Ascending aorta (tissue), 2 donors: ENCODE measurements around the gene IL36A. TPM values are rescaled to one million over a fixed set of nuclear protein-coding genes. Genes with fewer than 3 reads are reported as not detected.

Experiments used
- DNase-seq, 2 donors: peaks; one replicate each; pipeline ENCODE4 v3.0.0-alpha.2; 2019; ENCODE audit warnings: low spot score in 2 of 2
- H3K27ac ChIP-seq, 2 donors: fragments of 200-600 bp; sonication (generic); one replicate each; pipeline ENCODE4 v1.5.1; 2016 to 2017; ENCODE audit warnings: mild to moderate bottlenecking in 1 of 2
- H3K27me3 ChIP-seq: fragments of 200-600 bp; sonication (generic); one replicate; pipeline ENCODE4 v1.5.1; 2017
- H3K36me3 ChIP-seq, 2 donors: fragments of 200-600 bp; sonication (generic); one replicate each; pipeline ENCODE4 v1.5.1; 2016
- H3K4me1 ChIP-seq, 2 donors: fragments of 200-600 bp; sonication (generic); one replicate each; pipeline ENCODE4 v1.5.1; 2016 to 2017; ENCODE audit warnings: mild to moderate bottlenecking in 1 of 2
- H3K4me3 ChIP-seq, 2 donors: fragments of 200-600 bp; sonication (generic); one replicate each; pipeline ENCODE4 v1.5.1; 2016 to 2017; ENCODE audit warnings: mild to moderate bottlenecking in 1 of 2
- H3K9me3 ChIP-seq, 2 donors: fragments of 200-600 bp; sonication (generic); one replicate each; pipeline ENCODE4 v1.5.1; 2016
- intact Hi-C: fragments of 100-400 bp; cut with DNase I; formaldehyde crosslinking; loops from one replicate; pipeline ENCODE4 v1.15.1; 2023
- total RNA-seq: library from RNA; depleted of rRNA; stranded (reverse); fragments of >200 nt; gene quantifications from one replicate; pipeline ENCODE4 v1.1.0, GENCODE V29; 2016
- TF ChIP-seq, protein P1 (sequence below), 3 experiments: fragments of 200-600 bp in 2 of 3; fragments of 450-650 bp in 1 of 3; sonication (generic) in 2 of 3; IDR thresholded peaks; one replicate each; pipeline ENCODE4 v1.5.1; 2016 to 2019; ENCODE audit warnings: antibody characterized with exemption in 3 of 3, mild to moderate bottlenecking in 1 of 3, moderate library complexity in 1 of 3

Gene IL36A
- total RNA-seq, 1 donor from 2014 or later: not detected

DNA sequence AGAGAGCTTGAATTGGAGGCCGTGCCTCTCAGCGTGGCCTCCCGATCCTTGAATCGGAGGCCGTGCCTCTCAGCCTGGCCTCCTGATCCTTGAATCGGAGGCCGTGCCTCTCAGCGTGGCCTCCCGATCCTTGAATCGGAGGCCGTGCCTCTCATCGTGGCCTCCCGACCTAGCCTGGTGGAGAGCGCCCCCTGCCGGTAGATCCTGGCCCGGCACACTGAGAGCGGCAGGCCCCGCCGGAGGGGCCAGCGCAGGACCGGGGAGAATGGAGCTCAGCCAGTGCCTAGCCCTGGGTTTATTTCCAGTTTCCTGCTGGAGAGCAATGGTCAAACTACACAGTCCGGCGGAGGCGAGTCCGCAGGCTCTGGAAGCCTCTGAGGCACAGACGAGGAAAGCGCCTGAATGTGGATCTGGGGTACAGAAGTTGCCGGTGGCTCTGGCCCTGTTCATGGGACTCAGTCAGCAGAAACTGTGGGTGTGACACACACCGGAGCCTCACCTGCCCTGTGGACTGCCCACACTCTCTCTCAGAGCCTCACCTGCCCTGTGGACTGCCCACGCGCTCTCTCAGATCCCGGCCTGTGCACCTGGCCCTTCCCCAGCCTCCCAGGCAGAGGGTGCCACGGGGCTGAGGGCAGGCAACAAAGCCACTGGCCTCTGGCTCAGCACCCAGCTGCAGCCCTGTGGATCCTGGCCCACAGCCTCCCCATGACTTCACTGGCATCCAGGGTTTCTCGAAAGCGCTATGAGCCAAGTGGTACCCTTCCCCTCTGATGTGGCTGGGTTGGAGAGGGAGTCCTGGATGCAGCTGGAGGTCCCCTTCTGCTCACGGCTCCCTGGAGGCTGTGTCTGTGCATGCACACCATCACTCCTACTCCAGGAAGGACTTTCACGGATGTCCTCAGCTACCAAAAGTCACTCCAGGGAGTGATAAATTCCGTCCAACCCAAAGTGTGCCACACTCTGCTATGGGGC, 45.9 kb downstream of the IL36A start:
- TF ChIP-seq, protein P1, sequence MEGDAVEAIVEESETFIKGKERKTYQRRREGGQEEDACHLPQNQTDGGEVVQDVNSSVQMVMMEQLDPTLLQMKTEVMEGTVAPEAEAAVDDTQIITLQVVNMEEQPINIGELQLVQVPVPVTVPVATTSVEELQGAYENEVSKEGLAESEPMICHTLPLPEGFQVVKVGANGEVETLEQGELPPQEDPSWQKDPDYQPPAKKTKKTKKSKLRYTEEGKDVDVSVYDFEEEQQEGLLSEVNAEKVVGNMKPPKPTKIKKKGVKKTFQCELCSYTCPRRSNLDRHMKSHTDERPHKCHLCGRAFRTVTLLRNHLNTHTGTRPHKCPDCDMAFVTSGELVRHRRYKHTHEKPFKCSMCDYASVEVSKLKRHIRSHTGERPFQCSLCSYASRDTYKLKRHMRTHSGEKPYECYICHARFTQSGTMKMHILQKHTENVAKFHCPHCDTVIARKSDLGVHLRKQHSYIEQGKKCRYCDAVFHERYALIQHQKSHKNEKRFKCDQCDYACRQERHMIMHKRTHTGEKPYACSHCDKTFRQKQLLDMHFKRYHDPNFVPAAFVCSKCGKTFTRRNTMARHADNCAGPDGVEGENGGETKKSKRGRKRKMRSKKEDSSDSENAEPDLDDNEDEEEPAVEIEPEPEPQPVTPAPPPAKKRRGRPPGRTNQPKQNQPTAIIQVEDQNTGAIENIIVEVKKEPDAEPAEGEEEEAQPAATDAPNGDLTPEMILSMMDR (IDR thresholded peaks at IDR 0.05): no peak

DNA sequence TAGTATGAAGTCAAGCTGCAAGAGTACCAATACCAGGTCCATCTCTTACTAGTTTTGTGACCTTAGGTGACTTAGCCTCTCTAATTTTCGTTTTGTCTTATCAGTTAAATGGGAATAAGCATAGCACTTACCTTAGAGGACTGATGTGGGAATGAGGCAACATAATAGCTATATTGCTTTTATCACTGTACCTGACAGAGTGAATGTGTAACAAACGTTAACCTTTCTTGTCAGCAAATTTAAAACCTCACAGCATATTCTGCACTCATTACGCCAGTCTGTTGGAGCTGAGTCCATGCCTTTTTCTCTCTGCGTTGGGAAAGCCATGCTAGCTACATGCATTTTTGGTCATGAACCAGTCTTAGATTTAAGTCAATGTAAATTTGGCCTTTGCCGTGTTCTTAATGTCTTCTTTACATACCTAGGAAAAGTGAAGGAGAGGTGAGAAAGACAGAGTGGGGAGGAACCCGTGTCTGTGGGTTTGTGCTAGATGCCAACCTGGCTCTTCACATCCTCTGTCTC, 47.2 kb downstream of the IL36A start, which contains the start of gene IL36B:
Gene IL36B, minus strand, starts transcription at position 472 of the 522 bp plus-strand sequence.
- H3K27me3 ChIP-seq: no peaks in the 10 kb centered on the region
- H3K36me3 ChIP-seq: no peaks in the 10 kb centered on the region
- H3K9me3 ChIP-seq: no peaks in the 10 kb centered on the region
- DNase-seq: no peak
- intact Hi-C loops: no loop called here
- H3K27ac ChIP-seq: no peak within 1 kb of the TSS
- no peaks in the 10 kb centered on the region for H3K4me1 ChIP-seq
- TF ChIP-seq, protein P1 (IDR thresholded peaks at IDR 0.05): no peak
- no peak within 1 kb of the TSS for H3K4me3 ChIP-seq

More for the DNA sequence above, 45.9 kb downstream of the IL36A start:
- H3K4me3 ChIP-seq: no peak overlapping the region
- H3K27me3 ChIP-seq: no peaks in the 10 kb centered on the region
- no peak overlapping the region for H3K27ac ChIP-seq
- no peaks in the 10 kb centered on the region for H3K4me1 ChIP-seq
- no peaks in the 10 kb centered on the region for H3K36me3 ChIP-seq
- H3K9me3 ChIP-seq: no peaks in the 10 kb centered on the region
- intact Hi-C loops: no loop called here
- no peak for DNase-seq

DNA sequence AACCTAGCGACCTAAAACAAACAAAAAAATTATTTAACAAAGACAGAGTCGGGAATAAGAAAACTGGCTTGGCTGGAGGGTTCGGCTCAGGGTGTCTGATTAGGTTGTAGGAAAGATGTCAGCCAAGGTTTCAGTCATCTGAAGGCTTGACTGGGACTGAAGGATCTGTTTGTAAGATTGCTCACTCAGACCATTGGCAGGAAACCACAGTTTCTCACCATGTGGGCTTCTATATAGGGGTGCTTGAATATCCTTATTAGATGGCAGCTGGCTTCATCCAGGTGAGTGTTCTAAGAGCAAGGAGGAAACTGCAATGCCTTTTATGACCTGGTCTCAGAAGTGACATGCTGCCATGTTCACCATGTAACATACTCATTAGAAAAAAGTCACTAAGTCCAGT, 48.4 kb downstream of the IL36A start:
- Histone ChIP-seq H3K27ac (no peak overlapping the region), H3K36me3 (no peaks in the 10 kb centered on the region), H3K4me3 (no peak overlapping the region), H3K4me1 (no peaks in the 10 kb centered on the region), H3K27me3 (no peaks in the 10 kb centered on the region), H3K9me3 (no peaks in the 10 kb centered on the region)
- no peak for DNase-seq
- TF ChIP-seq, protein P1 (IDR thresholded peaks at IDR 0.05): no peak
- intact Hi-C loops: no loop called here

DNA sequence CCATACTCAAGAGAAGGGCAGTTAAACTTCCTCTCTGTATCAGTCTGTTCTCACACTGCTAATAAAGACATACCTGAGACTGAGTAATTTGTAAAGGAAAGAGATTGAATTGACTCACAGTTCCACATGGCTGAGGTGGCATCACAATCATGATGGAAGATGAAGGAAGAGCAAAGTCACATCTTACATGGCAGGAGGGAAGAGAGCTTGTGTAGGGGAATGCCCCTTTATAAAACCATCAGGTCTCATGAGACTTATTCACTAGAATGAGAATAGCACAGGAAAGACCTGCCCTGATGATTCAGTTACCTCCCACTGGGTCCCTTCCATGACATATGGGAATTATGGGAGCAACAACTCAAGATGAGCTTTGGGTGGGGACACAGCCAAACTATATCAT, 48.8 kb downstream of the IL36A start:
- Histone ChIP-seq H3K27me3 (no peaks in the 10 kb centered on the region), H3K4me1 (no peaks in the 10 kb centered on the region), H3K4me3 (no peak overlapping the region), H3K27ac (no peak overlapping the region), H3K9me3 (no peaks in the 10 kb centered on the region), H3K36me3 (no peaks in the 10 kb centered on the region)
- DNase-seq: no peak
- intact Hi-C loops: no loop called here
- TF ChIP-seq, protein P1 (IDR thresholded peaks at IDR 0.05): no peak

DNA sequence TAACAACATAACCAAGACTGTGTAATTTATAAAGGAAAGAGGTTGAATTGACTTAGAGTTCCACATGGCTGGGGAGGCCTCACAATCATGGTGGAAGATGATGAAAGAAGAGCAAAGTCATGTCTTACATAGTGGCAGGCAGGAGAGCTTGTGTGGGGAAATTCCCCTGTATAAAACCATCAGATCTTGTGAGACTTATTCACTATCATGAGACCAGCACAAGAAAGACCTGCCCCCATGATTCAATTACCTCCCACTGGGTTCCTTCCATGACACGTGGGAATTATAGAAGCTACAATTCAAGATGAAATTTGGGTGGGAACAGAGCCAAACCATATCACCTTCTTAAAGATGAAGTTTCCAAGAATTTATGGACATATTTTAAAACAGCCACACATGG, 51.3 kb downstream of the IL36A start:
- Histone ChIP-seq H3K27me3 (no peaks in the 10 kb centered on the region), H3K4me1 (no peaks in the 10 kb centered on the region), H3K27ac (no peak overlapping the region), H3K4me3 (no peak overlapping the region), H3K36me3 (no peaks in the 10 kb centered on the region), H3K9me3 (no peaks in the 10 kb centered on the region)
- DNase-seq: no peak
- intact Hi-C loops: no loop called here
- TF ChIP-seq, protein P1 (IDR thresholded peaks at IDR 0.05): no peak
